Raji (cell line): ENCODE measurements around the gene ATP5MC2.

ENCODE experiments used
- POLR2A ChIP-seq: IDR thresholded peaks from 2 replicates; pipeline ENCODE4 v1.6.1; 2011; ENCODE audit warnings: low read depth, low read length, control low read depth; ENCODE audit not compliant: insufficient read depth

The ATP5MC2 gene

DNA sequence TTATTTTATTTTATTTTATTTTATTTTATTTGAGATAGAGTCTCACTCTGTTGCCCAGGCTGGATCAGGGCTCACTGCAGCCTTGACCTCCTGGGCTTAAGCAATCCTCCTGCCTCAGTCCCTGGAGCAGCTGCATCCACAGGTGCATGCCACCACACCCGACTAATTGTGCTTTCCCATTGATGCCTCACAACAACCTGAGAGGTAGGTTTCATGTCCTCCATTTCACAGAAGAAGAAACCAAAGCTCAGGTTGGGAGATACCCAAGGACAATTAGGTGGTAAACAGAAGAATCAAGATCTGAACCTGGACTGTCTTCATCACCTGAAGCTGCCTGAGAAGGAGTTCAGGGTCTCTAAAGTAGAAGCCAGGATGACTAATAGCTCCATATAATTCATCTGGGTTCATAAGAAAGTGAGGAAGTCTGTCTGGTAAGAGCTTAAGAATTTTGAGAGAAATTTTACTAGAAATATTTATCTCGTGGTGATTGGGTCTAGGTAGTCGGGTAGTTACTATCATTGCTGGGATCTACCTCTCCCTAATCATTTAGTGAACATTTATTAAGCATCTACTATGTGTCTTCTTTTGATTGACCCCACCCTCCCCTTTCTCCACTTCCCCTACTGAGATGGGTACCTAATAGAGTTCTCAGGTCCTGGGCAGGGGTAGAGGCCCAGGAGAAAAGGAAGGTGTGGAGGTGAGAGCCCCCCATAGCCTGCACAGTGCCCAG lies 23.2 kb upstream of the ATP5MC2 start:
- TF ChIP-seq POLR2A, result no peak

DNA sequence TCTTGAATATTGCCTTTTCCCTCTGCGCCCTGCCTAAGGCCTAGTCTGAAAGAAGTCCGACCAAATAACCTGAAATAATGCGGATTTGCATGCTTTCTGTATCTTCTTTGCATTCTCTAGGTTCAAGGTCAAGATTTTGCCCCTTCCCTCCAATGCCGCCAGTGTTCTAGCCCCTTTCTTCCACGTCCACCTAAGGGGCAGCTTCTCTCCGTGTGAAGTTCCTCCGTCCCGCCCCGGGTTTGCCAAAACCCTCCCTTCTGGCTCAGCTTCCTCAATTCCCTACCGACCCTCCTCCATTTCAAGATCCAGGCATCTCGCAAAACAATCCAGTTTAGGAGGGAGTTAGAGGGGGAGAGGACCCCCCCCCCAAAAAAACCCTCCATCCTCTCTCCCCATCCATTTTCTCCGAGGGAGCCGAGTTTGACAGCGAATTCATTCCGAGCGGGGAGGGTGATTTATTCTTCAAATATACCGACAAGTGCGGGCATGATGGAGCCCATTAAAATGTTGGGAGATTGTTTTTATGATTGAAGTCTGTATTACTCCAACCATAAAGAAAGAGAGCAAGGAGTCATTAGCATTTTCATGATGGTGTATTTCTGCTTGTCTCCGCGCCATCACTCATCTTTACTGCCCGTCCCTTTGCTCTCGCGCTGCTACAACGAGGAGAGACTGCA lies 20.9 kb upstream of the ATP5MC2 start:
- TF ChIP-seq POLR2A, result no peak

DNA sequence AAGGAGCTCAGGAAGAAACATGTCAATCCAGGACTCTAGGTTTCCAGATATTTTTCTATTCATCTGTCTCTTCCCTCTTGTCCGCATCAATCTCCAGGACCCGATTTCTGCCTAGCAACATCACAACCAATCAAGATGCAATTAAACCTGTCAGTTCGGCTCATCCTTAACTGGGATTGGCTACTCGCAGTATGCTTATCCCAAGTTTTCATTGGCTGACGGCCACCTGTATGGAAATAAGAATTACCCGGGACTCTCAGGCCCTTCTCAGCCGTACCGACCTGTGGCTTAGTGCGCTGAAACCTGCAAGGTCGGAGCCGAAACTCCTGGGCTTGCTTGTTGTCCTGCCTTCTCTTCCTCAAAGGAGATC lies 20.4 kb upstream of the ATP5MC2 start:
- TF ChIP-seq POLR2A, result no peak

DNA sequence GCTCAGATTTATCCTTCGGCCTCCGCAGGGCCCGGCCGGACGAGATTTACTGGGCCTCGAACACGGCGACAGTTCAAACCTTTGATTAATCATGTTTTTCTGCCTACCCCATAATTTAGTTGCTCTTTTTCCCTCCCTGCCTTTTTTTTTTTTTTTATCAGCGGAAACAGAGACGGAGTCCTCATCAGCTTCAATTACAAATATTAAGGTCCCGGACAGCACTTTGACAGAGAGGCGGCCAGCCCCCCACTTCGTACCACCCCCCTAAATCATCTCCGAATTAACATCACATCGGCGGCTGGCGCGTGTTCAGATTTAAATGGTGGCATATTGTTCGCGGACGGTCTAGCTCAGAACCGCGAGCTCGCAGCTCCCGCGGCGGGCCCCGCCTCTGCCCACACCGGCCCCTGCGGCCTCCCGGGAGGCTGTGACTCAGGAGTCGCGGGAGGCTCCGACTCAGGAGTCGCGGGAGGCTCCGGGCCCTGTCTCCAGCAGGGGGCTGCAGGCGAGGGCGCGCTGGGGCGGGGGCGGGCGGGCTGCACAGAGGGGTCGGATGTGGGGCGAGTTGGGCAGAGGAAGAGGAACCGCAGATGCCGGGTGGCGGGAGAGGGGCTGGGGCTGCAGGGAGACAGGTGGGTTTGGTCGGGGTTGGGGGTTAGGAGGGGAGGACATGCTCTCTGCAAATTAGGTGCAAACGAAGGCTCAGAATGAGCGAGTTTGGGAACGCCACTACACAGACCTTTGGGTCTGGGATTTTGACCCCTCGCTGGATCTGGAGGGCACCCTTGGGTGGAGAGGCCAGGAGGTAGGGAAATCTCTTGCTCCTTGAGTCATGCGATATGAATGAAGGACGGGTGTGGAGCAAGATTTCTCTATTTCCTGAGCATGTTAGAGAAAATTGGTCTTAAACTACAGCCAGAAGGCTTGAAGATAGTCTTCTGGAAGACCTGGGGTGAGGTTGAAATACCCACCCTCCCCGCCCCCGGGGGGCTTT lies 19.6 kb upstream of the ATP5MC2 start:
- no peak for TF ChIP-seq POLR2A

DNA sequence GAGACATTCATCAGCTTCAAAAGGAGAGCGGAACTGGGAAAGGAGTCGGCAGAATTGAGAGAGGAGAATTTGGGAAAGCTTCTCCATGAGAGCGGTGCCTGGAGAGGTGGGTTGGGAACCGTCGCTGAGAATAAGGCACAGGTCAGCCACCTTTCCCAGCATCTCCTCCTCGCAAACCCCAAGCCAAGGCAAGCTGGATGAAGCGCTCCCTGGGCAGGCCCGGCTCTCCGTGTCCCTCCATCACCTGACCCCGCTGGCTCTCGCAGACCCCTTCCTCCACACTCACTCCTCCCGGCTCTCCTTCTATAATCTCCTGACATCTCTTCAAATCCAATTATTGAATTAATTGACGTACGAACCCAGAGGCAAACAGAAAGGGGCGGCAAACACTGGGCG lies 18.9 kb upstream of the ATP5MC2 start:
- TF ChIP-seq POLR2A, result no peak

DNA sequence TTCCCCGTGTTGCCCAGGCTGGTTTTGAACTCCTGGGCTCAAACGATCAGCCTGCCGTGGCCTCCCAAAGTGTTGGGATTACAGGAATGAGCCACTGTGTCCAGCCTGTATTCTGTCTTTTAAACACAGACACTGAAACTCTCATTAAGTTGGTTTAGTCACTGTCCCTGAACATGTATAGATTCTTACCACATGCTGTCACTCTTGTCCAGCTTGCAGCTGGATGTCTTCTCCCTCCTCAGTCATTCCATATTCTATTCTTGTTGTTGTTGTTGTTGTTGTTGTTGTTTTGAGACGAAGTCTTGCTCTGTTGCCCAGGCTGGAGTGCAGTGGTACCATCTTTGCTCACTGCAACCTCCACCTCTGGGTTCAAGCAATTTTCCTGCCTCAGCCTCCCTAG lies 12.3 kb upstream of the ATP5MC2 start:
- TF ChIP-seq POLR2A, result no peak

DNA sequence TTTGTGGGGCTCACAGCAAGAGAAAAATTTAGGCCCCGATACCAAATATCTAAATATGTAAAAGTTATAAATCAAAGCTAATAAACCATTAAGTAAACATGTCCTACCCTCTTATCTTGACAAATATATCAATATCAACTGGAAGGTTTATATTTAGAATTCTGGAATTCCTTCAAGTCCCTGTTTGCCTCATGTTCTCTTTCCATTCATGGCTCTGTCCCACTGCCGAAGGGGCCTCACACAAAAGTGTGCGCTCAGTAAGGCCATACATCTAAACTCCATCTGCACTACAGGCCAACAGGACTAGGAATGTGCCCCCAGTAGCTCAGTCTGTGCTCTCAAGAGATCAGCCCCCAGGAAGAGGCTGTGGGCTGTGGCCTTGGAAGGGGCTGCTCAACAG lies 10.6 kb upstream of the ATP5MC2 start:
- no peak for TF ChIP-seq POLR2A

DNA sequence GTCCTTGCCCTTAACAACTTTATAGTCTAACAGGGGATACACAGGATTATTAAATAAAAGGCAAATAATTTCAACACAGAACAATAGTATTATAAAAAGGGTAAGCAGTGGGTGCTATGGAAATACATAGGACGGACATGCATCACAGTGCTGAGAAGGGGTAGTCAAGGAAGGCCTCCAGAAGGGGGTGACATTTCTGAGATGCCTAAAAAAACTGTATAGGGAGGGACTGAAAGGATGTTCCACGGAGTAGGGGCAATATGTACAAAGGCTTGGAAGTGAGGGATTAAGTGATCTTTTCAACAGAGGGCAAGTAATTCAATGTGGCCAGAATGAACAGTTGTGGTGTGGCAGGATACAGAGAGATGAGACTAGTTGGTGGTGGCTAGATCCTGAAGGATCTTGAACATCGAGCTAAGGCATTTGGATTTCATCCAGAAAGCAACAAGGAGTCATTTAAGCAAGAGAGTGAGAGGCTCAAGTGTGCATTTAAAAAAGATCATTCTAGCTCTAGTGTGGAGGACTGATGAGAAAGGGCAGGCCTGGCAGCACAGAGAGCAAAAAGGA lies 8.9 kb upstream of the ATP5MC2 start:
- no peak for TF ChIP-seq POLR2A

DNA sequence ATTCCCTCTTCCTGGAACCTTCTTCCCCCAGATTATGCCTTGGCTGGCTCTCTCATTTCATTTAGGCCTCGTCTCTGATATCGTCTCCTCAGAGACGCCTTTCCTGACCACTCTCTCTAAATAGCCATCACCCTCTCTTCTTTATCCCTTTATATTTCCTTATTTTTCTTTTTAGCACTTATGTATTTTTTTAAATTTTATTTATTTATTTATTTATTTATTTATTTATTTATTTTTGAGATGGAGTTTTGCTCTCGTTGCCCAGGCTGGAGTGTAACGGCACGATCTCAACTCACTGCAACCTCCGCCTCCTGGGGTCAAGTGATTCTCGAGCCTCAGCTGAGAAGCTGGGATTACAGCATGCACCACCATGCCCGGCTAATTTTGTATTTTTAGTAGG lies 8.1 kb upstream of the ATP5MC2 start:
- no peak for TF ChIP-seq POLR2A

DNA sequence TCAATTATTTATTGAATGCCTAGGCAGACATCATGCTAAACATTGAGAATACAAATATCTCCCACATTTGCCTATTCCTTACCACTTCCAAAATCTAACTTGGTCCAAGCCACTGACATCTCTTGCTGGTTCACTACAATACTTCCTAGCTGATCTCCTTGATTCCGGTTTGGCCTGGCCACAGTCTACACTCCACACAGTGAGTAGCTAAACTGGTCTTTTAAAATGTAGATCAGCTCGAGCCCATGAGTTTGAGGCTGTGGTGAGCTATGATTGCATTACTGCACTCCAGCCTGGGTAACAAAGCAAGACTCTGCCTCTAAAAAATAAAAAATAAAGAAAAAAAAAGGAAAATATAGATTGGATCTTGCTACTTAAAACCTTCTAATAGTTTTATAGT lies 7.6 kb upstream of the ATP5MC2 start:
- no peak for TF ChIP-seq POLR2A

DNA sequence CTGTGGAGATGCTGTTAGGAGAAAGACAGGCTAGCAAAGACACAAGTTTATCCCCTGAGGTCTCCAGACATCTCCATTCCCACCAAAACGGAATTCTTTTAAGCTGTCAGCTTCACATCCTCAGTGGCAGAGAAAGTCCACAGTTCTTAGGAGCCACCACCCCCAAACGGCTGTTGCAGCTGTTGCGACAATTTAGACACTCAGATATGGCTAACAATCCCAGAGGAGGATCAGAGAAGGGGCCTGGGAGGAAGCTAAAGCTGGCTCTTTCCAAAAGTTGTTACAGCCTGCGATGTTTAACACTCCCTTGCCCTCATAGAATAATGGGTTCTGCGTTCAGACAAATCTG lies 1.9 kb upstream of the ATP5MC2 start:
- no peak for TF ChIP-seq POLR2A

DNA sequence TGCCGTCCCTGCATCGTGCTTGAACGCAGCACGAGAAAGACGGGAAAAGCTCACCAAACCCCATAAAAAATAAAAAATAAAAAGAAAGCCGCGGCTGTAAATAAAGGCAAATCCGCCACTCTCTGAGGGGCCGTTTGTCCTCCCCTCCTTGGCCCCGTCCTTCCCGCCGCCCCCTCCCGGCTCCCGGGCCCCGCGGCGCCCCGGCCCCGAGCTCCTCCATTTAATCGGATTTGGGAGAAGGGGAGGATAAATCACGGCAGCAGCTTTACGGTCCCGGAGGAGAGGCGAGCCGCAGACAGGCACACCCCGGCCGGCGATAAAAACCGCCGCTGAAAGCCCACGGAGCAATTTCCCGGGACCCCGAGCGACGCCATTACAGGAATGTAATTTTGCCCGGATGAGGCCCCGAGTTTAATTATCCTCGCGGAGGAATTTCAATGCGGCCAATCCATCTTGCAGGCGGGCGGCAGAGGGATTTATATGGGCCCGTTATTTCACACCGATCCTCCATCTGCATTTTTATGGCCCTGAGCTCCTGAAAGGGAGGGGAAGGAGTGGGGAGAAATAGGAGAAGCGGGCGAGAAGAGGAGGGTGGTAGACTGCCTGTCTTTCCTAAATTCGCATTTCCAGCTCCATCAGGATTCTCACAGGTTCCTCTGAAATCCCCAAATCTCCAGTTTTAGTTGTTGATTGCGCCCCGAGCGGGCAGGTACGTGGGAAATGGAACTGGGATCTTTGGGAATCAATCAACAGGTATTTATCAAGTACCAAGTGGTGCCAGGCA lies 1.3 kb upstream of the ATP5MC2 start:
- no peak for TF ChIP-seq POLR2A

DNA sequence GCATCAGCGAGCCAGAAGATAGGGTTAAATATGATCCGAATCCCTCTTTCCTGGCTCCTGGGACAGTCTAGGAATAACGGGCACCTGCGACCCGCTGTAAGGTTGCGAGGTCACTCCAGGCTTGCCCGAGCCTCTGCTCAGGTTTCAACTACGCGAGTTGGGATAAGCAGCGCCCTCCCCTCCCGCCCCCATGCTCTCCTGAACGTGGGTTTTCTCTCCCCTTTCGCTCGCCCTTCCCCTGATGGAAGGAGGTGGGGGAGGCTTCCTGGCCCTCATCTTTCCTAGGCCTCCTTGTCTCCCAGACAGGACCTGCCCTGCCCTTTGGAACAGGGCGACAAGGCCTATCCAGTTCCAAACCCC lies 753 bp upstream of the ATP5MC2 start:
- TF ChIP-seq POLR2A, result no peak

DNA sequence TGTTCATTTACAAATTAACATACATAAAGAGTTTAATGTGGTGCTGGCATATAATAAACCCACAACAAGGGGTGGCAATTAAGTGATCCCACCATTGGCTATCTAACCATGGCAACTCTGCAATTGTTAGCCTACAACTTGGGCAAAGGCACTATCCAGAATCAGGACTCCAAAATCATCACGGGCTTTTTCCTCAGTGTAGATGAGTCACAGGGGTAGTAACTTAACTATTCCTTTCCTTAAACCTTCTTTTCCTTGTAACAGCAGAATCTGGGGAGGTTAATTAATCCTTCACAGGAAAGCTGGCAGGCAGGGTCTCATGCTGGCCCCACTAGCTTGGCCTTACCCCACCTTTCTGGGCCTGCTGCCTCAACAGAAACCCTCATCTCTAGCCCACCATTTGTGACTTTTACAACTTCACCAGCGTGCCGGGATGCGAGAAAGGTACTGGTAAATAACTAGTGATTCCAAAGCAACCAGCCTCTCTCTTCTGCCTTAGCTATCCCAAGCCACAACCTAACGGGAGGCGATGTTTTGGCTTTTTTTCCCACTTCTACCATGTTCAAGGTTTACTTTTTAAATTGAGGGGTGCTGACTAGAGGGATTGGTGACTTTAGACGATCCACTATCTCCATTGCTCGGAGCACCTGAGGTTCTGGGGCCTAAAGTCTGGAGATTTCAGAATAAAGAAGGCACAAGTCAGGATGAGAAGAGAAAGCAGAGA lies 744 bp downstream of the ATP5MC2 start:
- TF ChIP-seq POLR2A, result no peak

DNA sequence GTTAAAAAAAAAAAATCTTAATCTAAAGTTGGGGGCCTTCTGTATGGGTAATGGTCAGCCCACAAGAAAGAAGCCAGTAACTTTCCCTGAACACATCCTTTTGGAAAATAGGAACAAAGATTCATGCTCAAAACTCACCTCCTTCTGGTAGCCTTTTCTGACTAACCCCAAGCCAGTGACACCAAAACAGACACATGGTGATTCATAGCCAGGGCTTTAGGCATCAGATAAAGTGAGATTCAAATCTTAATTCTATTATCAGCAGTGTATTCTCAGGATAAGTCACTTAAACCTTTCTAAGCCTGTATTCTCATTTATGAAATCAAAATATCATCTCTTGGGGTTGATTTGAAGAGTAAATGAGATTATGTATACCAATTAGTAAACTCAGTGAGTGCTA lies 4.9 kb downstream of the ATP5MC2 start:
- no peak for TF ChIP-seq POLR2A

DNA sequence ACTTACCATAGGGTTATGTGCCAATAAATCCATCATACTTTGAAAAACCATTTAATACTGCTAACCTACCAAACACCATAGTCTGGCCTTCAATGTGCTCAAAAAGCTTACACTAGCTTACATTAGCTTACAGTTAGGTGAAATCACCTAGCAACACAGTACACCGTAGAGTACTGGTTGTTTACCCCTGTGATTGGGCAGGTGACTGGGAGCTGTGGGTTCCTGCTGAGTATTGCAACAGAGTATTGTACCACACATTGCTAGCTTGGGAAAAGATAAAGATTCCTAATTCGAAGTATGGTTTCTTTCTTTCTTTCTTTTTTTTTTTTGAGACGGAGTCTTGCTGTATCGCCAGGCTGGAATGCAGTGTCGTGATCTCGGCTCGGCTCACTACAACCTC lies 5.6 kb downstream of the ATP5MC2 start:
- no peak for TF ChIP-seq POLR2A
